NB4 (cell line): ENCODE data around the gene DRAXIN.

Source experiments
- CTCF ChIP-seq: IDR thresholded peaks from one replicate; pipeline ENCODE4 v1.5.1; 2012; ENCODE audit warnings: low read depth, low read length
- MAX ChIP-seq: IDR thresholded peaks from 2 replicates; pipeline ENCODE4 v1.6.1; 2011; ENCODE audit warnings: low read depth, low read length
- MYC ChIP-seq: IDR thresholded peaks from 2 replicates; pipeline ENCODE4 v1.6.1; 2011; ENCODE audit warnings: low read depth, low read length
- POLR2A ChIP-seq: IDR thresholded peaks from 2 replicates; pipeline ENCODE4 v1.6.1; 2011; ENCODE audit warnings: mild to moderate bottlenecking; ENCODE audit not compliant: insufficient read length; ENCODE audit errors: extremely low read depth

- TF ChIP-seq CTCF (no peak), MAX (no peak), POLR2A (no peak), MYC (no peak)
Measured at GRCh38 chr1:11705596-11705995, 14.1 kb downstream of the DRAXIN start.
